ENCODE measurements around the gene HSPG2. TPM values are rescaled to one million over a fixed set of nuclear protein-coding genes. Genes with fewer than 3 reads are reported as not detected.

Gene HSPG2
- total and polyA plus RNA-seq, 9 of the 15 experiments (the other 6 are each of a cell fraction or from before 2014, with no cell fraction given) = 0.14 to 160 (median 15.7) TPM

GRCh38 chr1:21891081-21891480 lies 46.0 kb downstream of the HSPG2 start:
- ATAC-seq = no peak
- Histone ChIP-seq H3K27ac (ENCODE audit: extremely low read depth, low read depth, low read length) (no peak overlapping the region), H3K36me3 (ENCODE audit: control insufficient read depth, insufficient read depth, low read length) (peaks cover 89% of the 10 kb centered on the region), H3K9me1 (ENCODE audit: control insufficient read depth, insufficient read depth, low read length) (peaks cover 4% of the 10 kb centered on the region), H4K20me1 (replicated peaks; ENCODE audit: control insufficient read depth, insufficient read depth, low read length) (no peaks in the 10 kb centered on the region; the same call in 1 of the 2 replicates), H2AFZ (ENCODE audit: low read depth, low read length) (no peak overlapping the region), H3K79me2 (ENCODE audit: control insufficient read depth, insufficient read depth, low read length) (no peaks in the 10 kb centered on the region), H3K9ac (ENCODE audit: insufficient read depth in 1 of 2, low read depth in 2 of 2, low read length in 2 of 2) (peak overlapping the region in 1 of 2 experiments; percentile 72; a peak in 1 of 4 replicates), H3K4me1 (replicated peaks in 1 of 2; ENCODE audit: control insufficient read depth in 2 of 2, insufficient read depth in 2 of 2, low read length in 2 of 2) (peaks cover 14 to 50% of the 10 kb centered on the region in 2 experiments), H3K4me2 (ENCODE audit: insufficient read depth, low read length) (no peak overlapping the region), H3K4me3 (no peak overlapping the region), H3K27me3 (ENCODE audit: control insufficient read depth in 2 of 2, insufficient read depth in 2 of 2, low read length in 2 of 2) (no peaks in the 10 kb centered on the region), H3K9me3 (replicated peaks; ENCODE audit: control insufficient read depth, insufficient read depth, low read depth, low read length) (no peaks in the 10 kb centered on the region)
- ChIA-PET CTCF (ENCODE audit: low intra/inter-chr PET ratio) (no interaction called here), POLR2A (interaction anchor here (1.4 kb wide), 1 partner anchor 12 kb away, joined by 3 read pairs; no protein-coding TSS in a partner anchor)
- intact Hi-C loops (cut with micrococcal nuclease) (no loop called here), in situ Hi-C loops (cut with MboI) (no loop called here)
- no peak for DNase-seq (ENCODE audit: extremely low read depth in 1 of 4, low spot score in 3 of 4)
- FAIRE-seq = no peak
- no TSS peak for BruUV-seq (replicated peaks)
- TF ChIP-seq ILK (tag; IDR thresholded peaks at IDR 0.05; ENCODE audit: borderline replicate concordance, low read depth) = no peak
- TF ChIP-seq FOXO4 (CRISPR knock-in tag; IDR thresholded peaks at IDR 0.05) = no peak
- 74% methylated on average over 6 of the region's 6 CpGs for WGBS (ENCODE audit: insufficient coverage, low coverage, missing lambda C conversion rate)

- Histone ChIP-seq H3K27me3 (ENCODE audit: control insufficient read depth in 2 of 2, insufficient read depth in 2 of 2, low read length in 2 of 2) (no peaks in the 10 kb centered on the region), H3K36me3 (ENCODE audit: control insufficient read depth, insufficient read depth, low read length) (peaks cover 90% of the 10 kb centered on the region), H3K4me2 (ENCODE audit: insufficient read depth, low read length) (no peak overlapping the region), H3K9ac (ENCODE audit: insufficient read depth in 1 of 2, low read depth in 2 of 2, low read length in 2 of 2) (no peak overlapping the region), H2AFZ (ENCODE audit: low read depth, low read length) (no peak overlapping the region), H3K4me1 (replicated peaks in 1 of 2; ENCODE audit: control insufficient read depth in 2 of 2, insufficient read depth in 2 of 2, low read length in 2 of 2) (peaks cover 15 to 51% of the 10 kb centered on the region in 2 experiments), H3K9me3 (replicated peaks; ENCODE audit: control insufficient read depth, insufficient read depth, low read depth, low read length) (no peaks in the 10 kb centered on the region), H3K9me1 (ENCODE audit: control insufficient read depth, insufficient read depth, low read length) (peaks cover 4% of the 10 kb centered on the region), H3K4me3 (no peak overlapping the region), H3K79me2 (ENCODE audit: control insufficient read depth, insufficient read depth, low read length) (no peaks in the 10 kb centered on the region), H4K20me1 (replicated peaks; ENCODE audit: control insufficient read depth, insufficient read depth, low read length) (no peaks in the 10 kb centered on the region; the same call in 1 of the 2 replicates), H3K27ac (ENCODE audit: extremely low read depth, low read depth, low read length) (no peak overlapping the region)
- ATAC-seq (no peak), FAIRE-seq (no peak), DNase-seq (ENCODE audit: extremely low read depth in 1 of 4, low spot score in 3 of 4) (no peak)
- WGBS (ENCODE audit: insufficient coverage, low coverage, missing lambda C conversion rate) = 87% methylated on average over 12 of the region's 12 CpGs
- ChIA-PET POLR2A (interaction anchor here (3.5 kb wide), 1 partner anchor 11 kb away, joined by 17 read pairs; no protein-coding TSS in a partner anchor), CTCF (ENCODE audit: low intra/inter-chr PET ratio) (no interaction called here)
- no peak for TF ChIP-seq MAZ (CRISPR knock-in tag; conservative IDR thresholded peaks at IDR 0.05 in 1 of 2, IDR thresholded peaks at IDR 0.05 in 1 of 2)
- peak; percentile 90 for TF ChIP-seq ZBTB33 (CRISPR knock-in tag; IDR thresholded peaks at IDR 0.05)
- TF ChIP-seq POLR2G (IDR thresholded peaks at IDR 0.05; ENCODE audit: low read depth, low read length) = 0 out of 2 replicates have a peak, but pooled peaks have one; percentile 17
- TF ChIP-seq HDAC6 (IDR thresholded peaks at IDR 0.05; ENCODE audit: low read depth, low read length) = no peak
- TF ChIP-seq CBX1 (IDR thresholded peaks at IDR 0.05; ENCODE audit: low read depth) = no peak
- in situ Hi-C loops (cut with MboI) = no loop called here
- intact Hi-C loops (cut with micrococcal nuclease) = no loop called here
- BruUV-seq (replicated peaks) = no TSS peak
These were observed 48.6 kb downstream of the HSPG2 start for GRCh38 chr1:21888500-21888899.
